HepG2 (cell line): Measurements from ENCODE around the gene RAD18. TPM values are rescaled to one million over a fixed set of nuclear protein-coding genes. Genes with fewer than 3 reads are reported as not detected.

ENCODE experiments used
- ARNT2 ChIP-seq: sonication (generic); formaldehyde crosslinking; IDR thresholded peaks from 2 replicates; pipeline ENCODE4 v1.8.0; 2022; ENCODE audit warnings: mild to moderate bottlenecking, low read depth, missing genetic modification reagents, moderate library complexity
- BCL6 ChIP-seq: IDR thresholded peaks from 2 replicates; pipeline ENCODE4 v1.6.1; 2016; ENCODE audit warnings: missing genetic modification reagents, missing compliant biosample characterization
- CREB1 ChIP-seq, 2 experiments: fragments of 450-650 bp in 1 of 2; IDR thresholded peaks; 2 replicates each; pipeline ENCODE4 v1.6.1; 2016 to 2017; ENCODE audit warnings: control low read depth in 1 of 2, mild to moderate bottlenecking in 1 of 2, missing compliant biosample characterization in 1 of 2, missing genetic modification characterization in 1 of 2
- FOSL2 ChIP-seq: sonication (generic); formaldehyde crosslinking; IDR thresholded peaks from 2 replicates; pipeline ENCODE4 v1.4.0; 2020; ENCODE audit warnings: missing genetic modification reagents
- FOXO4 ChIP-seq: sonication (generic); formaldehyde crosslinking; conservative IDR thresholded peaks from 2 replicates; pipeline ENCODE4 v1.8.1; 2023; ENCODE audit warnings: missing genetic modification reagents
- HBP1 ChIP-seq: IDR thresholded peaks from 2 replicates; pipeline ENCODE4 v1.6.1; 2016; ENCODE audit warnings: low read depth, control low read depth
- HNRNPUL1 ChIP-seq: fragments of 200-400 bp; formaldehyde crosslinking; IDR thresholded peaks from 2 replicates; pipeline ENCODE4 v1.6.1; 2017; ENCODE audit warnings: low read depth, mild to moderate bottlenecking, low read length, moderate library complexity
- RXRA ChIP-seq: sonication (generic); formaldehyde crosslinking; IDR thresholded peaks from 2 replicates; pipeline ENCODE4 v1.5.1; 2020; ENCODE audit warnings: missing genetic modification reagents
- SPEN ChIP-seq: sonication (generic); formaldehyde crosslinking; IDR thresholded peaks from 2 replicates; pipeline ENCODE4 v1.5.1; 2020; ENCODE audit warnings: low read depth, mild to moderate bottlenecking, missing genetic modification reagents
- THAP11 ChIP-seq: IDR thresholded peaks from 2 replicates; pipeline ENCODE4 v1.6.1; 2016; ENCODE audit warnings: missing biosample characterization, missing genetic modification reagents
- ZNF142 ChIP-seq: sonication (generic); formaldehyde crosslinking; IDR thresholded peaks from 2 replicates; pipeline ENCODE4 v1.4.0; 2020; ENCODE audit warnings: missing genetic modification reagents
- ZNF724P ChIP-seq: sonication (generic); formaldehyde crosslinking; IDR thresholded peaks from 2 replicates; pipeline ENCODE4 v1.8.0; 2022; ENCODE audit warnings: missing genetic modification reagents, borderline replicate concordance
- ZNF781 ChIP-seq: sonication (generic); formaldehyde crosslinking; IDR thresholded peaks from 2 replicates; pipeline ENCODE4 v1.5.1; 2020; ENCODE audit warnings: borderline replicate concordance, mild to moderate bottlenecking, missing genetic modification reagents; ENCODE audit errors: not compliant biosample characterization
- polyA plus RNA-seq, 8 experiments: library from polyadenylated mRNA; depleted of rRNA in 3 of 8; stranded (reverse) in 7 of 8; unstranded in 1 of 8; fragments of >200 nt; fragmentation: Illumina TruSeq in 4 of 8; extraction: Trizol in 4 of 8; gene quantifications; 2 replicates each; pipeline versions ENCODE4 v1.2.1 to v1.2.3, GENCODE V29; 2011 to 2016; ENCODE audit warnings: low read depth in 4 of 8, missing spikeins in 1 of 8, mixed read lengths in 1 of 8; ENCODE audit not compliant: insufficient read depth in 1 of 8
- total RNA-seq, 5 experiments: library from RNA; depleted of rRNA; stranded (reverse); fragments of >200 nt; fragmentation: Illumina TruSeq; extraction: Trizol; gene quantifications; 2 replicates each; pipeline ENCODE4 v1.2.3, GENCODE V29; 2016; ENCODE audit warnings: low read depth in 1 of 5

Gene RAD18
- total and polyA plus RNA-seq, 2 of the 13 experiments (the other 11 are each of a cell fraction or from before 2014, with no cell fraction given), result 5.9 to 20.7 TPM

GRCh38 chr3:8963137-8963853 is at the start of gene RAD18 (continued):
- TF ChIP-seq HBP1 (CRISPR knock-in tag) (peak; percentile 99), RXRA (CRISPR knock-in tag) (peak; percentile 74), ARNT2 (CRISPR knock-in tag) (peak; percentile 57; the same call in 1 of the 2 replicates), BCL6 (peak; percentile 33; the same call in 1 of the 2 replicates), ZNF142 (CRISPR knock-in tag) (no peak), THAP11 (CRISPR knock-in tag) (peak; percentile 98), FOSL2 (CRISPR knock-in tag) (peak; percentile 45), SPEN (CRISPR knock-in tag) (peak; percentile 89), FOXO4 (no peak), ZNF724P (CRISPR knock-in tag) (peak; percentile 66; the same call in 1 of the 2 replicates), CREB1 (IDR thresholded peaks at IDR 0.05) (peak; percentile 98), CREB1 (CRISPR knock-in tag; IDR thresholded peaks at IDR 0.05) (peak; percentile 100), HNRNPUL1 (no peak), ZNF781 (CRISPR knock-in tag) (no peak)
